ENCODE measurements around the gene TEAD4. TPM values are rescaled to one million over a fixed set of nuclear protein-coding genes. Genes with fewer than 3 reads are reported as not detected.

Gene TEAD4
- total and polyA plus RNA-seq, 4 donors = 0.79 to 3.8 (median 2.8) TPM

- Histone ChIP-seq H3K36me3 (ENCODE audit: control insufficient read depth in 4 of 4, insufficient read depth in 3 of 4, low read depth in 1 of 4, low read length in 3 of 4) (no peaks in the 10 kb centered on the region), H3K27me3 (ENCODE audit: control insufficient read depth in 4 of 4, insufficient read depth in 4 of 4, low read length in 3 of 4) (no peaks in the 10 kb centered on the region), H3K27ac (ENCODE audit: low read depth in 1 of 2, low read length in 2 of 2) (no peak overlapping the region), H3K4me3 (ENCODE audit: low read depth in 1 of 3, low read length in 3 of 3) (no peak overlapping the region), H3K4me1 (ENCODE audit: control insufficient read depth in 4 of 4, insufficient read depth in 4 of 4, low read length in 3 of 4) (no peaks in the 10 kb centered on the region), H3K9ac (ENCODE audit: low read depth in 1 of 2, low read length in 2 of 2) (no peak overlapping the region), H3K9me3 (ENCODE audit: control insufficient read depth in 4 of 4, low read length in 3 of 4) (no peaks in the 10 kb centered on the region)
- no peak for DNase-seq (ENCODE audit: low spot score)
- TF ChIP-seq YY1 (IDR thresholded peaks at IDR 0.05) (no peak), SP1 (IDR thresholded peaks at IDR 0.05) (no peak), NR2F2 (IDR thresholded peaks at IDR 0.05) (no peak), TAF1 (conservative IDR thresholded peaks at IDR 0.05) (no peak), FOXA1 (IDR thresholded peaks at IDR 0.05) (no peak), GABPA (IDR thresholded peaks at IDR 0.05 in 1 of 2, conservative IDR thresholded peaks at IDR 0.05 in 1 of 2) (no peak), HNF4A (conservative IDR thresholded peaks at IDR 0.05) (no peak), RXRA (IDR thresholded peaks at IDR 0.05) (no peak)
- 94% methylated on average over 15 of the region's 15 CpGs for WGBS
Observed at GRCh38 chr12:3018284-3019004, 59.2 kb downstream of the TEAD4 start.

- no peaks in the 10 kb centered on the region for H3K36me3 ChIP-seq (ENCODE audit: control insufficient read depth in 4 of 4, insufficient read depth in 3 of 4, low read depth in 1 of 4, low read length in 3 of 4)
- no peak for DNase-seq (ENCODE audit: low spot score)
- no peak overlapping the region for H3K9ac ChIP-seq (ENCODE audit: low read depth in 1 of 2, low read length in 2 of 2)
- H3K9me3 ChIP-seq (ENCODE audit: control insufficient read depth in 4 of 4, low read length in 3 of 4) = no peaks in the 10 kb centered on the region
- no peaks in the 10 kb centered on the region for H3K4me1 ChIP-seq (ENCODE audit: control insufficient read depth in 4 of 4, insufficient read depth in 4 of 4, low read length in 3 of 4)
- H3K27ac ChIP-seq (ENCODE audit: low read depth in 1 of 2, low read length in 2 of 2) = no peak overlapping the region
- 95% methylated on average over 25 of the region's 25 CpGs for WGBS
- no peaks in the 10 kb centered on the region for H3K27me3 ChIP-seq (ENCODE audit: control insufficient read depth in 4 of 4, insufficient read depth in 4 of 4, low read length in 3 of 4)
- TF ChIP-seq RAD21 (IDR thresholded peaks at IDR 0.05) (no peak), SP1 (IDR thresholded peaks at IDR 0.05) (no peak), YY1 (IDR thresholded peaks at IDR 0.05) (no peak), EGR1 (IDR thresholded peaks at IDR 0.05; ENCODE audit: low read depth in 2 of 2) (no peak), GABPA (IDR thresholded peaks at IDR 0.05 in 1 of 2, conservative IDR thresholded peaks at IDR 0.05 in 1 of 2) (no peak), ATF3 (IDR thresholded peaks at IDR 0.05) (no peak), ZBTB33 (IDR thresholded peaks at IDR 0.05) (no peak)
- no peak overlapping the region for H3K4me3 ChIP-seq (ENCODE audit: low read depth in 1 of 3, low read length in 3 of 3)
Observed at GRCh38 chr12:3019005-3019680, 59.9 kb downstream of the TEAD4 start.

GRCh38 chr12:3020399-3020798 lies 61.2 kb downstream of the TEAD4 start:
- no peaks in the 10 kb centered on the region for H3K36me3 ChIP-seq (ENCODE audit: control insufficient read depth in 4 of 4, insufficient read depth in 3 of 4, low read depth in 1 of 4, low read length in 3 of 4)
- no peaks in the 10 kb centered on the region for H3K27me3 ChIP-seq (ENCODE audit: control insufficient read depth in 4 of 4, insufficient read depth in 4 of 4, low read length in 3 of 4)
- H3K27ac ChIP-seq (ENCODE audit: low read depth in 1 of 2, low read length in 2 of 2) = peak overlapping the region in 1 of 2 donors; percentile 50
- no peak for TF ChIP-seq MAX (IDR thresholded peaks at IDR 0.05)
- no peak for TF ChIP-seq TAF1 (conservative IDR thresholded peaks at IDR 0.05)
- no peak for TF ChIP-seq HNF4G (IDR thresholded peaks at IDR 0.05)
- TF ChIP-seq RAD21 (IDR thresholded peaks at IDR 0.05) = no peak
- TF ChIP-seq SP1 (IDR thresholded peaks at IDR 0.05) = no peak
- TF ChIP-seq RXRA (IDR thresholded peaks at IDR 0.05) = no peak
- TF ChIP-seq YY1 (IDR thresholded peaks at IDR 0.05) = no peak
- whole genome bisulfite sequencing = 92% methylated on average over 16 of the region's 16 CpGs
- DNase-seq (ENCODE audit: low spot score) = no peak
- no peaks in the 10 kb centered on the region for H3K4me1 ChIP-seq (ENCODE audit: control insufficient read depth in 4 of 4, insufficient read depth in 4 of 4, low read length in 3 of 4)
- H3K4me3 ChIP-seq (ENCODE audit: low read depth in 1 of 3, low read length in 3 of 3) = no peak overlapping the region
- H3K9me3 ChIP-seq (ENCODE audit: control insufficient read depth in 4 of 4, low read length in 3 of 4) = no peaks in the 10 kb centered on the region
- no peak overlapping the region for H3K9ac ChIP-seq (ENCODE audit: low read depth in 1 of 2, low read length in 2 of 2)

Data from liver (tissue), 9 donors.